Osteoblast (primary cell): Measurements from ENCODE around the gene SLC35F4. TPM values are rescaled to one million over a fixed set of nuclear protein-coding genes. Genes with fewer than 3 reads are reported as not detected.

ENCODE experiments used
- DNase-seq: peaks from one replicate; pipeline ENCODE4 v3.0.0; 2011; ENCODE audit warnings: low spot score, mixed read lengths; ENCODE audit not compliant: insufficient read length; ENCODE audit errors: missing footprints
- H2AFZ ChIP-seq: 2 replicates; pipeline ENCODE4 v1.6.0; 2011; ENCODE audit warnings: mild to moderate bottlenecking, low read length
- H3K27ac ChIP-seq: 2 replicates; pipeline ENCODE4 v1.5.1; 2011; ENCODE audit warnings: mild to moderate bottlenecking, low read depth, low read length, moderate library complexity
- H3K27me3 ChIP-seq: 2 replicates; pipeline ENCODE4 v1.6.0; 2012; ENCODE audit warnings: mild to moderate bottlenecking, control low read depth, inconsistent platforms, low read length, moderate library complexity; ENCODE audit not compliant: insufficient read depth
- H3K36me3 ChIP-seq: 2 replicates; pipeline ENCODE4 v1.5.1; 2011; ENCODE audit warnings: mild to moderate bottlenecking, low read length, control low read depth, moderate library complexity; ENCODE audit not compliant: insufficient read depth
- H3K4me1 ChIP-seq: 2 replicates; pipeline ENCODE4 v1.5.1; 2011; ENCODE audit warnings: mild to moderate bottlenecking, low read length, control low read depth, moderate library complexity; ENCODE audit not compliant: insufficient read depth
- H3K4me2 ChIP-seq: 2 replicates; pipeline ENCODE4 v1.6.0; 2011; ENCODE audit warnings: mild to moderate bottlenecking, low read length; ENCODE audit not compliant: insufficient read depth
- H3K4me3 ChIP-seq: fragments of 200-600 bp; sonication (generic); 3 replicates; pipeline ENCODE4 v1.5.1; 2012; ENCODE audit warnings: mild to moderate bottlenecking, low read length, inconsistent platforms; ENCODE audit not compliant: insufficient read depth
- H3K79me2 ChIP-seq: 2 replicates; pipeline ENCODE4 v1.6.0; 2012; ENCODE audit warnings: mild to moderate bottlenecking, low read length, control low read depth, inconsistent platforms; ENCODE audit not compliant: insufficient read depth
- H3K9me3 ChIP-seq: 2 replicates; pipeline ENCODE4 v1.5.1; 2011; ENCODE audit warnings: low read depth, low read length, control low read depth
- H4K20me1 ChIP-seq: 2 replicates; pipeline ENCODE4 v1.6.0; 2012; ENCODE audit warnings: mild to moderate bottlenecking, low read length, control low read depth; ENCODE audit not compliant: insufficient read depth
- CTCF ChIP-seq: IDR thresholded peaks from 2 replicates; pipeline ENCODE4 v1.5.1; 2011; ENCODE audit warnings: mild to moderate bottlenecking, low read depth, low read length, moderate library complexity; ENCODE audit errors: extremely low read depth
- total RNA-seq: library from RNA; depleted of rRNA; stranded (reverse); fragments of >200 nt; gene quantifications from 2 replicates; pipeline ENCODE4 v1.2.3, GENCODE V29; 2012

The SLC35F4 gene
- total RNA-seq, 1 donor = not detected

- Histone ChIP-seq H3K36me3 (no peaks in the 10 kb centered on the region), H4K20me1 (no peaks in the 10 kb centered on the region), H3K9me3 (no peaks in the 10 kb centered on the region), H3K4me1 (no peaks in the 10 kb centered on the region), H2AFZ (no peak overlapping the region), H3K4me3 (no peak overlapping the region), H3K27me3 (no peaks in the 10 kb centered on the region), H3K27ac (no peak overlapping the region), H3K79me2 (no peaks in the 10 kb centered on the region), H3K4me2 (no peak overlapping the region)
- no peak for TF ChIP-seq CTCF
- DNase-seq = no peak
These were observed 318.8 kb downstream of the SLC35F4 start for GRCh38 chr14:57547131-57547530.

- no peaks in the 10 kb centered on the region for H3K27me3 ChIP-seq
- no peak overlapping the region for H3K4me3 ChIP-seq
- no peaks in the 10 kb centered on the region for H3K9me3 ChIP-seq
- H3K36me3 ChIP-seq = no peaks in the 10 kb centered on the region
- no peak for DNase-seq
- no peaks in the 10 kb centered on the region for H3K4me1 ChIP-seq
- no peaks in the 10 kb centered on the region for H4K20me1 ChIP-seq
- TF ChIP-seq CTCF = peak; percentile 36
- H3K4me2 ChIP-seq = no peak overlapping the region
- H3K79me2 ChIP-seq = no peaks in the 10 kb centered on the region
- no peak overlapping the region for H3K27ac ChIP-seq
- H2AFZ ChIP-seq = no peak overlapping the region
These were observed 332.7 kb downstream of the SLC35F4 start for GRCh38 chr14:57533214-57533613.

GRCh38 chr14:57530571-57530970 lies 335.3 kb downstream of the SLC35F4 start:
- Histone ChIP-seq H3K4me2 (no peak overlapping the region), H3K27me3 (no peaks in the 10 kb centered on the region), H2AFZ (no peak overlapping the region), H3K9me3 (no peaks in the 10 kb centered on the region), H4K20me1 (no peaks in the 10 kb centered on the region), H3K36me3 (no peaks in the 10 kb centered on the region), H3K79me2 (no peaks in the 10 kb centered on the region), H3K4me1 (no peaks in the 10 kb centered on the region), H3K4me3 (no peak overlapping the region), H3K27ac (no peak overlapping the region)
- TF ChIP-seq CTCF = no peak
- DNase-seq = no peak

- no peak for DNase-seq
- H3K4me2 ChIP-seq = no peak overlapping the region
- no peaks in the 10 kb centered on the region for H3K4me1 ChIP-seq
- H3K9me3 ChIP-seq = no peaks in the 10 kb centered on the region
- no peaks in the 10 kb centered on the region for H3K36me3 ChIP-seq
- no peaks in the 10 kb centered on the region for H3K79me2 ChIP-seq
- no peak overlapping the region for H2AFZ ChIP-seq
- no peak for TF ChIP-seq CTCF
- H3K27me3 ChIP-seq = no peaks in the 10 kb centered on the region
- H3K4me3 ChIP-seq = no peak overlapping the region
- H4K20me1 ChIP-seq = no peaks in the 10 kb centered on the region
- H3K27ac ChIP-seq = no peak overlapping the region
These were observed 338.9 kb downstream of the SLC35F4 start for GRCh38 chr14:57526942-57527341.
